ENCODE results near the gene POU4F1. TPM values are rescaled to one million over a fixed set of nuclear protein-coding genes. Genes with fewer than 3 reads are reported as not detected.

Gene POU4F1
- total and polyA plus RNA-seq, 2 of the 13 experiments (the other 11 are each of a cell fraction or from before 2014, with no cell fraction given) = 1.0 to 1.1 TPM

DNA sequence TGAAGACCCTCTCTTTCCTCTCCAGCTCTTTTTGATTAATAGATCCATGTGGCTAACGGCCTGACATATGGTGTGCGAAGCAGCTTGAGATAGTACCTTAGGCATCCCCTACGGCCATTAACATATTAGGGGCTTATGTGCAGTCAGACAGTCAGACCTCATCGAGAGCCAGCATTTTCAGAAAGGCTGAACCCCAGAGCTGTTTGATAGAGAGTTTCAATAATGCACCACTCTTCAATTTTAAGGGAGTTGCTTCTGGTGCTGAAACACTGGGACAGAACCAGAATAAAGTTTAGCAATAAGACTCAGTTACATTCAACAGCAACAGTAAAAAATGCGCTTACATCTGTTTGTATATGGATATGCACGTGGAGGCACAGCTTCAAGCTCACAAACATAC lies 10.8 kb downstream of the POU4F1 start:
- Histone ChIP-seq H3K27ac (ENCODE audit: extremely low read length, insufficient read depth, low read length) (no peak overlapping the region), H2AFZ (ENCODE audit: low read length) (no peak overlapping the region), H3K79me2 (ENCODE audit: insufficient read depth, low read length) (no peaks in the 10 kb centered on the region), H3K9me3 (ENCODE audit: low read length) (no peaks in the 10 kb centered on the region), H3K36me3 (replicated peaks in 1 of 2; ENCODE audit: control insufficient read depth in 1 of 2, insufficient read depth in 2 of 2, low read length in 2 of 2) (no peaks in the 10 kb centered on the region), H3K4me2 (ENCODE audit: low read depth, low read length) (no peak overlapping the region), H3K27me3 (ENCODE audit: control insufficient read depth in 1 of 2, insufficient read depth in 2 of 2, low read length in 2 of 2) (peaks cover 0 to 40% of the 10 kb centered on the region in 2 experiments; a peak in 2 of 5 replicates), H3K9ac (ENCODE audit: insufficient read depth, low read depth, low read length) (no peak overlapping the region), H4K20me1 (ENCODE audit: insufficient read depth, low read length) (no peaks in the 10 kb centered on the region), H3K4me1 (ENCODE audit: insufficient read depth, low read length) (peaks cover 6% of the 10 kb centered on the region; the same call in 1 of the 2 replicates), H3K4me3 (replicated peaks in 1 of 3; ENCODE audit: insufficient read depth in 1 of 3, low read depth in 2 of 3, low read length in 3 of 3) (no peak overlapping the region)
- in situ Hi-C loops (cut with HindIII; ENCODE audit: extremely low pct_ligation_motif_present, low pct_unique_long_range_greater_than_20kb) (no loop called here), intact Hi-C loops (cut with micrococcal nuclease; ENCODE audit: unreplicated experiment) (no loop called here)
- no peak for DNase-seq (ENCODE audit: low spot score)
- no peak for TF ChIP-seq ZFP62 (CRISPR knock-in tag; IDR thresholded peaks at IDR 0.05)
- TF ChIP-seq GFI1 (CRISPR knock-in tag; IDR thresholded peaks at IDR 0.05; ENCODE audit: borderline replicate concordance) = no peak
- TF ChIP-seq, protein P1, sequence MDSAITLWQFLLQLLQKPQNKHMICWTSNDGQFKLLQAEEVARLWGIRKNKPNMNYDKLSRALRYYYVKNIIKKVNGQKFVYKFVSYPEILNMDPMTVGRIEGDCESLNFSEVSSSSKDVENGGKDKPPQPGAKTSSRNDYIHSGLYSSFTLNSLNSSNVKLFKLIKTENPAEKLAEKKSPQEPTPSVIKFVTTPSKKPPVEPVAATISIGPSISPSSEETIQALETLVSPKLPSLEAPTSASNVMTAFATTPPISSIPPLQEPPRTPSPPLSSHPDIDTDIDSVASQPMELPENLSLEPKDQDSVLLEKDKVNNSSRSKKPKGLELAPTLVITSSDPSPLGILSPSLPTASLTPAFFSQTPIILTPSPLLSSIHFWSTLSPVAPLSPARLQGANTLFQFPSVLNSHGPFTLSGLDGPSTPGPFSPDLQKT (CRISPR knock-in tag; IDR thresholded peaks at IDR 0.05; ENCODE audit: borderline replicate concordance) = no peak
- TF ChIP-seq, protein P2, sequence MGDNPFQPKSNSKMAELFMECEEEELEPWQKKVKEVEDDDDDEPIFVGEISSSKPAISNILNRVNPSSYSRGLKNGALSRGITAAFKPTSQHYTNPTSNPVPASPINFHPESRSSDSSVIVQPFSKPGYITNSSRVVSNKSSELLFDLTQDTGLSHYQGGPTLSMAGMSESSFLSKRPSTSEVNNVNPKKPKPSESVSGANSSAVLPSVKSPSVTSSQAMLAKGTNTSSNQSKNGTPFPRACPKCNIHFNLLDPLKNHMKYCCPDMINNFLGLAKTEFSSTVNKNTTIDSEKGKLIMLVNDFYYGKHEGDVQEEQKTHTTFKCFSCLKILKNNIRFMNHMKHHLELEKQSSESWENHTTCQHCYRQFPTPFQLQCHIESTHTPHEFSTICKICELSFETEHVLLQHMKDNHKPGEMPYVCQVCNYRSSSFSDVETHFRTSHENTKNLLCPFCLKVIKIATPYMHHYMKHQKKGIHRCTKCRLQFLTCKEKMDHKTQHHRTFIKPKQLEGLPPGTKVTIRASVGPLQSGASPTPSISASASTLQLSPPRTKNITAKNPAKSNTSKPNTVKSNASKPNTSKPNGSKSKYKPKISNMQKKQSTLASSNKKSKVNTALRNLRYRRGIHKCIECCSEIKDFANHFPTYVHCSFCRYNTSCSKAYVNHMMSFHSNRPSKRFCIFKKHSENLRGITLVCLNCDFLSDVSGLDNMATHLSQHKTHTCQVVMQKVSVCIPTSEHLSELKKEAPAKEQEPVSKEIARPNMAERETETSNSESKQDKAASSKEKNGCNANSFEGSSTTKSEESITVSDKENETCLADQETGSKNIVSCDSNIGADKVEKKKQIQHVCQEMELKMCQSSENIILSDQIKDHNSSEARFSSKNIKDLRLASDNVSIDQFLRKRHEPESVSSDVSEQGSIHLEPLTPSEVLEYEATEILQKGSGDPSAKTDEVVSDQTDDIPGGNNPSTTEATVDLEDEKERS (CRISPR knock-in tag; IDR thresholded peaks at IDR 0.05) = no peak
- TF ChIP-seq, protein P3, sequence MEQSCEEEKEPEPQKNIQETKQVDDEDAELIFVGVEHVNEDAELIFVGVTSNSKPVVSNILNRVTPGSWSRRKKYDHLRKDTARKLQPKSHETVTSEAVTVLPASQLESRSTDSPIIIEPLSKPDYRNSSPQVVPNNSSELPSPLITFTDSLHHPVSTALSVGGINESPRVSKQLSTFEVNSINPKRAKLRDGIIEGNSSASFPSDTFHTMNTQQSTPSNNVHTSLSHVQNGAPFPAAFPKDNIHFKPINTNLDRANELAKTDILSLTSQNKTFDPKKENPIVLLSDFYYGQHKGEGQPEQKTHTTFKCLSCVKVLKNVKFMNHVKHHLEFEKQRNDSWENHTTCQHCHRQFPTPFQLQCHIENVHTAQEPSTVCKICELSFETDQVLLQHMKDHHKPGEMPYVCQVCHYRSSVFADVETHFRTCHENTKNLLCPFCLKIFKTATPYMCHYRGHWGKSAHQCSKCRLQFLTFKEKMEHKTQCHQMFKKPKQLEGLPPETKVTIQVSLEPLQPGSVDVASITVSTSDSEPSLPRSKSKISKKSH (CRISPR knock-in tag; IDR thresholded peaks at IDR 0.05; ENCODE audit: borderline replicate concordance) = no peak
- TF ChIP-seq GABPA (IDR thresholded peaks at IDR 0.05; ENCODE audit: low read depth, low read length) = no peak
- no peak for TF ChIP-seq GABPA (CRISPR knock-in tag; IDR thresholded peaks at IDR 0.05; ENCODE audit: low read depth)
- no peak for TF ChIP-seq RCOR2 (CRISPR knock-in tag; IDR thresholded peaks at IDR 0.05)
- TF ChIP-seq SRY (CRISPR knock-in tag; IDR thresholded peaks at IDR 0.05) = no peak
- TF ChIP-seq ZNF816 (CRISPR knock-in tag; IDR thresholded peaks at IDR 0.05; ENCODE audit: borderline replicate concordance) = no peak
- TF ChIP-seq, protein P4, sequence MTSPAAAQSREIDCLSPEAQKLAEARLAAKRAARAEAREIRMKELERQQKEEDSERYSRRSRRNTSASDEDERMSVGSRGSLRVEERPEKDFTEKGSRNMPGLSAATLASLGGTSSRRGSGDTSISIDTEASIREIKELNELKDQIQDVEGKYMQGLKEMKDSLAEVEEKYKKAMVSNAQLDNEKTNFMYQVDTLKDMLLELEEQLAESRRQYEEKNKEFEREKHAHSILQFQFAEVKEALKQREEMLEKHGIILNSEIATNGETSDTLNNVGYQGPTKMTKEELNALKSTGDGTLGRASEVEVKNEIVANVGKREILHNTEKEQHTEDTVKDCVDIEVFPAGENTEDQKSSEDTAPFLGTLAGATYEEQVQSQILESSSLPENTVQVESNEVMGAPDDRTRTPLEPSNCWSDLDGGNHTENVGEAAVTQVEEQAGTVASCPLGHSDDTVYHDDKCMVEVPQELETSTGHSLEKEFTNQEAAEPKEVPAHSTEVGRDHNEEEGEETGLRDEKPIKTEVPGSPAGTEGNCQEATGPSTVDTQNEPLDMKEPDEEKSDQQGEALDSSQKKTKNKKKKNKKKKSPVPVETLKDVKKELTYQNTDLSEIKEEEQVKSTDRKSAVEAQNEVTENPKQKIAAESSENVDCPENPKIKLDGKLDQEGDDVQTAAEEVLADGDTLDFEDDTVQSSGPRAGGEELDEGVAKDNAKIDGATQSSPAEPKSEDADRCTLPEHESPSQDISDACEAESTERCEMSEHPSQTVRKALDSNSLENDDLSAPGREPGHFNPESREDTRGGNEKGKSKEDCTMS (CRISPR knock-in tag; conservative IDR thresholded peaks at IDR 0.05) = no peak
- TF ChIP-seq ZNF720 (CRISPR knock-in tag; IDR thresholded peaks at IDR 0.05) = no peak
- no peak for TF ChIP-seq ZNF33A (CRISPR knock-in tag; IDR thresholded peaks at IDR 0.05; ENCODE audit: borderline replicate concordance)
- BruUV-seq (replicated peaks) = no TSS peak
- POLR2A ChIA-PET = no interaction called here
- no peak for FAIRE-seq
- CTCF ChIA-PET (ENCODE audit: low intra/inter-chr PET ratio, low total read pairs) = no interaction called here
- no peak for ATAC-seq
- 20% methylated on average over 6 of the region's 6 CpGs for WGBS (ENCODE audit: low lambda C conversion rate)
